SK-MEL-5 (cell line): Measurements from ENCODE around the gene PDX1. TPM values are rescaled to one million over a fixed set of nuclear protein-coding genes. Genes with fewer than 3 reads are reported as not detected.
"Not testable (repeated sequence)": the region's sequence is repeated elsewhere in the genome, so short reads cannot be mapped to it uniquely, and the experiment has no call there.

Experiments used
- DNase-seq: peaks from one replicate; pipeline ENCODE4 v3.0.0-alpha.2; 2016; ENCODE audit warnings: low read depth, low spot score
- in situ Hi-C: cut with HindIII; loops from 2 replicates; pipeline ENCODE4 v1.10.0; 2016; ENCODE audit warnings: low sequenced_read_pairs, high pct_unique_total_duplicates, low pct_unique_long_range_greater_than_20kb
- total RNA-seq: library from RNA; depleted of rRNA; stranded (reverse); fragments of >200 nt; shearing (Covaris generic); gene quantifications from 2 replicates; pipeline ENCODE4 v1.2.3, GENCODE V29; 2014

Gene PDX1
- total RNA-seq, 1 experiment from 2014 or later: not detected

- no peak for DNase-seq
- in situ Hi-C loops: no loop called here
Observed at GRCh38 chr13:27933580-27934328, 14.0 kb downstream of the PDX1 start.

- in situ Hi-C loops: no loop called here
- DNase-seq: no peak
Observed at GRCh38 chr13:27942972-27943371, 23.2 kb downstream of the PDX1 start.

GRCh38 chr13:27952876-27953675, 33.3 kb downstream of the PDX1 start:
- in situ Hi-C loops: loop anchor here (25.0 kb wide), 1 partner anchor 91 kb away; no protein-coding TSS in a partner anchor
- DNase-seq: no peak

GRCh38 chr13:27953676-27954405, 34.0 kb downstream of the PDX1 start:
- in situ Hi-C loops: loop anchor here (25.0 kb wide), 1 partner anchor 92 kb away; no protein-coding TSS in a partner anchor

GRCh38 chr13:27954406-27954851, 34.6 kb downstream of the PDX1 start:
- no peak for DNase-seq
- in situ Hi-C loops: loop anchor here (25.0 kb wide), 1 partner anchor 92 kb away; no protein-coding TSS in a partner anchor

More at GRCh38 chr13:27953676-27954405, 34.0 kb downstream of the PDX1 start:
- DNase-seq: peak; percentile 73

GRCh38 chr13:27955014-27955591, 35.3 kb downstream of the PDX1 start:
- in situ Hi-C loops: loop anchor here (25.0 kb wide), 1 partner anchor 93 kb away; no protein-coding TSS in a partner anchor
- DNase-seq: no peak

- in situ Hi-C loops: loop anchor here (25.0 kb wide), 1 partner anchor 94 kb away; no protein-coding TSS in a partner anchor
- no peak for DNase-seq
Observed at GRCh38 chr13:27956576-27957300, 36.9 kb downstream of the PDX1 start.

- in situ Hi-C loops: loop anchor here (25.0 kb wide), 1 partner anchor 98 kb away; no protein-coding TSS in a partner anchor
- DNase-seq: no peak
Observed at GRCh38 chr13:27959976-27960361, 40.2 kb downstream of the PDX1 start.

GRCh38 chr13:27960362-27961226, 40.8 kb downstream of the PDX1 start:
- no peak for DNase-seq
- in situ Hi-C loops: loop anchor here (25.0 kb wide), 1 partner anchor 98 kb away; no protein-coding TSS in a partner anchor

- in situ Hi-C loops: loop anchor here (25.0 kb wide), 1 partner anchor 99 kb away; no protein-coding TSS in a partner anchor
- no peak for DNase-seq
Observed at GRCh38 chr13:27961227-27962085, 41.7 kb downstream of the PDX1 start.

GRCh38 chr13:27962128-27962841, 42.5 kb downstream of the PDX1 start:
- no peak for DNase-seq
- in situ Hi-C loops: loop anchor here (25.0 kb wide), 1 partner anchor 100 kb away; no protein-coding TSS in a partner anchor

GRCh38 chr13:27962982-27963381, 43.2 kb downstream of the PDX1 start:
- DNase-seq: no peak
- in situ Hi-C loops: loop anchor here (25.0 kb wide), 1 partner anchor 101 kb away; no protein-coding TSS in a partner anchor

- DNase-seq: no peak
- in situ Hi-C loops: loop anchor here (25.0 kb wide), 1 partner anchor 101 kb away; no protein-coding TSS in a partner anchor
Observed at GRCh38 chr13:27963491-27963890, 43.7 kb downstream of the PDX1 start.

- in situ Hi-C loops: loop anchor here (25.0 kb wide), 1 partner anchor 102 kb away; no protein-coding TSS in a partner anchor
Observed at GRCh38 chr13:27964206-27964605, 44.4 kb downstream of the PDX1 start.

More at GRCh38 chr13:27964206-27964605, 44.4 kb downstream of the PDX1 start:
- DNase-seq: not testable (repeated sequence)
